HepG2 (cell line): ENCODE measurements around the gene CNPY4. TPM values are rescaled to one million over a fixed set of nuclear protein-coding genes. Genes with fewer than 3 reads are reported as not detected.

Experiments used
- ATF1 ChIP-seq: IDR thresholded peaks from 2 replicates; pipeline ENCODE4 v1.6.1; 2016; ENCODE audit warnings: mild to moderate bottlenecking, control low read depth
- IRX3 ChIP-seq: sonication (generic); formaldehyde crosslinking; IDR thresholded peaks from 2 replicates; pipeline ENCODE4 v1.8.1; 2023; ENCODE audit warnings: mild to moderate bottlenecking, low read depth, missing genetic modification reagents, borderline replicate concordance
- NONO ChIP-seq, 2 experiments: fragments of 450-650 bp in 1 of 2; sonication (generic) in 1 of 2; formaldehyde crosslinking in 1 of 2; IDR thresholded peaks in 1 of 2; conservative IDR thresholded peaks in 1 of 2; 2 replicates each; pipeline versions ENCODE4 v1.6.1 to v1.8.0; 2017 to 2022; ENCODE audit warnings: mild to moderate bottlenecking in 1 of 2, missing genetic modification reagents in 1 of 2, moderate library complexity in 1 of 2
- RAD51 ChIP-seq: fragments of 450-650 bp; IDR thresholded peaks from 2 replicates; pipeline ENCODE4 v1.6.1; 2016; ENCODE audit warnings: borderline replicate concordance
- SIX4 ChIP-seq: sonication (generic); formaldehyde crosslinking; IDR thresholded peaks from 2 replicates; pipeline ENCODE4 v1.4.0; 2020; ENCODE audit warnings: missing genetic modification reagents
- TBL1XR1 ChIP-seq: fragments of 150-350 bp; IDR thresholded peaks from 2 replicates; pipeline ENCODE4 v1.6.1; 2014; ENCODE audit warnings: borderline replicate concordance, low read length; ENCODE audit not compliant: partially characterized antibody
- ZNF510 ChIP-seq: sonication (generic); formaldehyde crosslinking; IDR thresholded peaks from 2 replicates; pipeline ENCODE4 v1.4.0; 2020; ENCODE audit warnings: low read depth, mild to moderate bottlenecking, missing genetic modification reagents
- ZNF605 ChIP-seq: sonication (generic); formaldehyde crosslinking; IDR thresholded peaks from 2 replicates; pipeline ENCODE4 v1.8.0; 2022; ENCODE audit warnings: mild to moderate bottlenecking, missing genetic modification reagents
- polyA plus RNA-seq, 8 experiments: library from polyadenylated mRNA; depleted of rRNA in 3 of 8; stranded (reverse) in 7 of 8; unstranded in 1 of 8; fragments of >200 nt; fragmentation: Illumina TruSeq in 4 of 8; extraction: Trizol in 4 of 8; gene quantifications; 2 replicates each; pipeline versions ENCODE4 v1.2.1 to v1.2.3, GENCODE V29; 2011 to 2016; ENCODE audit warnings: low read depth in 4 of 8, missing spikeins in 1 of 8, mixed read lengths in 1 of 8; ENCODE audit not compliant: insufficient read depth in 1 of 8
- total RNA-seq, 5 experiments: library from RNA; depleted of rRNA; stranded (reverse); fragments of >200 nt; fragmentation: Illumina TruSeq; extraction: Trizol; gene quantifications; 2 replicates each; pipeline ENCODE4 v1.2.3, GENCODE V29; 2016; ENCODE audit warnings: low read depth in 1 of 5
- TF ChIP-seq, protein P1 (sequence below): sonication (generic); formaldehyde crosslinking; IDR thresholded peaks from 2 replicates; pipeline ENCODE4 v1.5.1; 2020; ENCODE audit warnings: missing genetic modification reagents, mild to moderate bottlenecking, borderline replicate concordance
- TF ChIP-seq, protein P2 (sequence below): sonication (generic); formaldehyde crosslinking; conservative IDR thresholded peaks from 2 replicates; pipeline ENCODE4 v1.8.0; 2022; ENCODE audit warnings: missing genetic modification reagents
- TF ChIP-seq, protein P3 (sequence below): sonication (generic); formaldehyde crosslinking; IDR thresholded peaks from 2 replicates; pipeline ENCODE4 v1.5.0; 2020; ENCODE audit warnings: mild to moderate bottlenecking, missing genetic modification reagents
- TF ChIP-seq, protein P4 (sequence below): sonication (generic); formaldehyde crosslinking; IDR thresholded peaks from 2 replicates; pipeline ENCODE4 v1.4.0; 2020; ENCODE audit warnings: missing genetic modification reagents
- TF ChIP-seq, protein P5 (sequence below): sonication (generic); formaldehyde crosslinking; IDR thresholded peaks from 2 replicates; pipeline ENCODE4 v1.8.0; 2022; ENCODE audit warnings: missing genetic modification reagents, mild to moderate bottlenecking, inconsistent platforms, borderline replicate concordance

CNPY4 gene
- total and polyA plus RNA-seq, 2 of the 13 experiments (the other 11 are each of a cell fraction or from before 2014, with no cell fraction given): 6.2 to 12.7 TPM

DNA sequence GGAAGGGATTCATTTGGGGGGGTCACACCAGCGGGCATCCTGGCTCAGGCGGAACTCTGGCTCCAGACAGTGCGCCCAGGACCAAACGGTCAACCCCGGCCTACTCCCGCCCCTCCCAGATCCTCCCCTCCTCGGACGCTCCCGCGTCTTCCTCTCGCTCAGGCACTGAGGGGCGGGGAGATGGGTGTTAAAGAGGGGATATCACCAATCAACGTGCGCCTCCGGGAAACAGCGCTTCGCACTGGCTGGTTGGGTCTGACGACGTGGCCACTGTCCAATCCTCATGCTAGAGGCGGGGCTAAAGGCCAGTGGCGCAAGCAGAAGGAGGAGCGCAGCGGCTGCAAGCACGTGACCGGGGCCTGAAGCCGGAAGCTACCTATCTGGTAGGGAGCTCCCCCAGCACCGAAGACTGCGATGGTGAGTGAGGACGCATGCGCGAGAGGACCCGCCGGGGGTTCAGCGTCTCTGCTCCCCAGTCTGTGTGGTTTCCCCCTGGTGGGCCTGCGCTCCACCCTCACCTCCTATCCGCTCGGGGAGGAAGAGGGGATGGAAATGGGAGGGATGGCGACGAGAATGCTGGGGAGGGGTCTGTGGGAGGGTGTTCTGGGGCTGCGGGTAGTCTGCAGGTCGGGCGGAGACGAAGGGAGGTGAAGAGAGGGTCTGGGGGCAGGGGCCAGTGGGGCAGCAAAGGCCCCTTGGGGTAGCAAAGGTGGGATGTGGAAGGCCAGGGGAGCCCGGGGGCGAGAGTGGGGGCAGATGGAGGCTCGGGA lies 29.3 kb downstream of the CNPY4 start, which contains the start of gene LAMTOR4 (continued):
- TF ChIP-seq, protein P1, sequence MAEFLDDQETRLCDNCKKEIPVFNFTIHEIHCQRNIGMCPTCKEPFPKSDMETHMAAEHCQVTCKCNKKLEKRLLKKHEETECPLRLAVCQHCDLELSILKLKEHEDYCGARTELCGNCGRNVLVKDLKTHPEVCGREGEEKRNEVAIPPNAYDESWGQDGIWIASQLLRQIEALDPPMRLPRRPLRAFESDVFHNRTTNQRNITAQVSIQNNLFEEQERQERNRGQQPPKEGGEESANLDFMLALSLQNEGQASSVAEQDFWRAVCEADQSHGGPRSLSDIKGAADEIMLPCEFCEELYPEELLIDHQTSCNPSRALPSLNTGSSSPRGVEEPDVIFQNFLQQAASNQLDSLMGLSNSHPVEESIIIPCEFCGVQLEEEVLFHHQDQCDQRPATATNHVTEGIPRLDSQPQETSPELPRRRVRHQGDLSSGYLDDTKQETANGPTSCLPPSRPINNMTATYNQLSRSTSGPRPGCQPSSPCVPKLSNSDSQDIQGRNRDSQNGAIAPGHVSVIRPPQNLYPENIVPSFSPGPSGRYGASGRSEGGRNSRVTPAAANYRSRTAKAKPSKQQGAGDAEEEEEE (CRISPR knock-in tag): no peak; the same call in 1 of the 2 replicates
- TF ChIP-seq ZNF605 (CRISPR knock-in tag) (no peak; the same call in 1 of the 2 replicates), RAD51 (peak; percentile 93), IRX3 (CRISPR knock-in tag) (no peak), ZNF510 (CRISPR knock-in tag) (no peak), NONO (IDR thresholded peaks at IDR 0.05) (no peak), NONO (CRISPR knock-in tag; conservative IDR thresholded peaks at IDR 0.05) (peak; percentile 32), ATF1 (CRISPR knock-in tag) (peak; percentile 83), TBL1XR1 (no peak), SIX4 (CRISPR knock-in tag) (0 out of 2 replicates have a peak, but pooled peaks have one; percentile 19)
- TF ChIP-seq, protein P2, sequence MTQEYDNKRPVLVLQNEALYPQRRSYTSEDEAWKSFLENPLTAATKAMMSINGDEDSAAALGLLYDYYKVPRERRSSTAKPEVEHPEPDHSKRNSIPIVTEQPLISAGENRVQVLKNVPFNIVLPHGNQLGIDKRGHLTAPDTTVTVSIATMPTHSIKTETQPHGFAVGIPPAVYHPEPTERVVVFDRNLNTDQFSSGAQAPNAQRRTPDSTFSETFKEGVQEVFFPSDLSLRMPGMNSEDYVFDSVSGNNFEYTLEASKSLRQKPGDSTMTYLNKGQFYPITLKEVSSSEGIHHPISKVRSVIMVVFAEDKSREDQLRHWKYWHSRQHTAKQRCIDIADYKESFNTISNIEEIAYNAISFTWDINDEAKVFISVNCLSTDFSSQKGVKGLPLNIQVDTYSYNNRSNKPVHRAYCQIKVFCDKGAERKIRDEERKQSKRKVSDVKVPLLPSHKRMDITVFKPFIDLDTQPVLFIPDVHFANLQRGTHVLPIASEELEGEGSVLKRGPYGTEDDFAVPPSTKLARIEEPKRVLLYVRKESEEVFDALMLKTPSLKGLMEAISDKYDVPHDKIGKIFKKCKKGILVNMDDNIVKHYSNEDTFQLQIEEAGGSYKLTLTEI (CRISPR knock-in tag): no peak
- TF ChIP-seq, protein P3, sequence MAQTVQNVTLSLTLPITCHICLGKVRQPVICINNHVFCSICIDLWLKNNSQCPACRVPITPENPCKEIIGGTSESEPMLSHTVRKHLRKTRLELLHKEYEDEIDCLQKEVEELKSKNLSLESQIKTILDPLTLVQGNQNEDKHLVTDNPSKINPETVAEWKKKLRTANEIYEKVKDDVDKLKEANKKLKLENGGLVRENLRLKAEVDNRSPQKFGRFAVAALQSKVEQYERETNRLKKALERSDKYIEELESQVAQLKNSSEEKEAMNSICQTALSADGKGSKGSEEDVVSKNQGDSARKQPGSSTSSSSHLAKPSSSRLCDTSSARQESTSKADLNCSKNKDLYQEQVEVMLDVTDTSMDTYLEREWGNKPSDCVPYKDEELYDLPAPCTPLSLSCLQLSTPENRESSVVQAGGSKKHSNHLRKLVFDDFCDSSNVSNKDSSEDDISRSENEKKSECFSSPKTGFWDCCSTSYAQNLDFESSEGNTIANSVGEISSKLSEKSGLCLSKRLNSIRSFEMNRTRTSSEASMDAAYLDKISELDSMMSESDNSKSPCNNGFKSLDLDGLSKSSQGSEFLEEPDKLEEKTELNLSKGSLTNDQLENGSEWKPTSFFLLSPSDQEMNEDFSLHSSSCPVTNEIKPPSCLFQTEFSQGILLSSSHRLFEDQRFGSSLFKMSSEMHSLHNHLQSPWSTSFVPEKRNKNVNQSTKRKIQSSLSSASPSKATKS: no peak
- TF ChIP-seq, protein P4, sequence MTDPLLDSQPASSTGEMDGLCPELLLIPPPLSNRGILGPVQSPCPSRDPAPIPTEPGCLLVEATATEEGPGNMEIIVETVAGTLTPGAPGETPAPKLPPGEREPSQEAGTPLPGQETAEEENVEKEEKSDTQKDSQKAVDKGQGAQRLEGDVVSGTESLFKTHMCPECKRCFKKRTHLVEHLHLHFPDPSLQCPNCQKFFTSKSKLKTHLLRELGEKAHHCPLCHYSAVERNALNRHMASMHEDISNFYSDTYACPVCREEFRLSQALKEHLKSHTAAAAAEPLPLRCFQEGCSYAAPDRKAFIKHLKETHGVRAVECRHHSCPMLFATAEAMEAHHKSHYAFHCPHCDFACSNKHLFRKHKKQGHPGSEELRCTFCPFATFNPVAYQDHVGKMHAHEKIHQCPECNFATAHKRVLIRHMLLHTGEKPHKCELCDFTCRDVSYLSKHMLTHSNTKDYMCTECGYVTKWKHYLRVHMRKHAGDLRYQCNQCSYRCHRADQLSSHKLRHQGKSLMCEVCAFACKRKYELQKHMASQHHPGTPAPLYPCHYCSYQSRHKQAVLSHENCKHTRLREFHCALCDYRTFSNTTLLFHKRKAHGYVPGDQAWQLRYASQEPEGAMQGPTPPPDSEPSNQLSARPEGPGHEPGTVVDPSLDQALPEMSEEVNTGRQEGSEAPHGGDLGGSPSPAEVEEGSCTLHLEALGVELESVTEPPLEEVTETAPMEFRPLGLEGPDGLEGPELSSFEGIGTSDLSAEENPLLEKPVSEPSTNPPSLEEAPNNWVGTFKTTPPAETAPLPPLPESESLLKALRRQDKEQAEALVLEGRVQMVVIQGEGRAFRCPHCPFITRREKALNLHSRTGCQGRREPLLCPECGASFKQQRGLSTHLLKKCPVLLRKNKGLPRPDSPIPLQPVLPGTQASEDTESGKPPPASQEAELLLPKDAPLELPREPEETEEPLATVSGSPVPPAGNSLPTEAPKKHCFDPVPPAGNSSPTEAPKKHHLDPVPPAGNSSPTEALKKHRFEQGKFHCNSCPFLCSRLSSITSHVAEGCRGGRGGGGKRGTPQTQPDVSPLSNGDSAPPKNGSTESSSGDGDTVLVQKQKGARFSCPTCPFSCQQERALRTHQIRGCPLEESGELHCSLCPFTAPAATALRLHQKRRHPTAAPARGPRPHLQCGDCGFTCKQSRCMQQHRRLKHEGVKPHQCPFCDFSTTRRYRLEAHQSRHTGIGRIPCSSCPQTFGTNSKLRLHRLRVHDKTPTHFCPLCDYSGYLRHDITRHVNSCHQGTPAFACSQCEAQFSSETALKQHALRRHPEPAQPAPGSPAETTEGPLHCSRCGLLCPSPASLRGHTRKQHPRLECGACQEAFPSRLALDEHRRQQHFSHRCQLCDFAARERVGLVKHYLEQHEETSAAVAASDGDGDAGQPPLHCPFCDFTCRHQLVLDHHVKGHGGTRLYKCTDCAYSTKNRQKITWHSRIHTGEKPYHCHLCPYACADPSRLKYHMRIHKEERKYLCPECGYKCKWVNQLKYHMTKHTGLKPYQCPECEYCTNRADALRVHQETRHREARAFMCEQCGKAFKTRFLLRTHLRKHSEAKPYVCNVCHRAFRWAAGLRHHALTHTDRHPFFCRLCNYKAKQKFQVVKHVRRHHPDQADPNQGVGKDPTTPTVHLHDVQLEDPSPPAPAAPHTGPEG (CRISPR knock-in tag): no peak
- TF ChIP-seq, protein P5, sequence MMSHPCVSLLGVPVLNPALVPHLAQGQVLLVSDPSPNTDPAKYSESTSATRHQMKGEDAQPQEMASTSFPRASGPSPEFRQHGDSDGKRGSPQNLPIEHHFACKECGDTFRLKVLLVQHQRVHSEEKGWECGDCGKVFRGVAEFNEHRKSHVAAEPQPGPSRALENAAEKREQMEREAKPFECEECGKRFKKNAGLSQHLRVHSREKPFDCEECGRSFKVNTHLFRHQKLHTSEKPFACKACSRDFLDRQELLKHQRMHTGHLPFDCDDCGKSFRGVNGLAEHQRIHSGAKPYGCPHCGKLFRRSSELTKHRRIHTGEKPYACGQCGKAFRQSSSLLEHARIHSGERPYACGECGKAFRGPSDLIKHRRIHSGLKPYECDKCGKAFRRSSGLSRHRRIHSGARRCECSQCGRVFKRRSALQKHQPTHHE (CRISPR knock-in tag): 0 out of 2 replicates have a peak, but pooled peaks have one; percentile 78
